ENCODE measurements around the gene TNFSF12.

TNFSF12 gene

GRCh38 chr17:7586673-7587419 is 38.0 kb downstream of the TNFSF12 start:
- DNase-seq = no peak
- TF ChIP-seq EZH2phosphoT487 (IDR thresholded peaks at IDR 0.05; ENCODE audit: low read length) (no peak), EZH2 (optimal IDR thresholded peaks at IDR 0.05; ENCODE audit: low read depth, low read length) (no peak)
- TF ChIP-seq, protein P1, sequence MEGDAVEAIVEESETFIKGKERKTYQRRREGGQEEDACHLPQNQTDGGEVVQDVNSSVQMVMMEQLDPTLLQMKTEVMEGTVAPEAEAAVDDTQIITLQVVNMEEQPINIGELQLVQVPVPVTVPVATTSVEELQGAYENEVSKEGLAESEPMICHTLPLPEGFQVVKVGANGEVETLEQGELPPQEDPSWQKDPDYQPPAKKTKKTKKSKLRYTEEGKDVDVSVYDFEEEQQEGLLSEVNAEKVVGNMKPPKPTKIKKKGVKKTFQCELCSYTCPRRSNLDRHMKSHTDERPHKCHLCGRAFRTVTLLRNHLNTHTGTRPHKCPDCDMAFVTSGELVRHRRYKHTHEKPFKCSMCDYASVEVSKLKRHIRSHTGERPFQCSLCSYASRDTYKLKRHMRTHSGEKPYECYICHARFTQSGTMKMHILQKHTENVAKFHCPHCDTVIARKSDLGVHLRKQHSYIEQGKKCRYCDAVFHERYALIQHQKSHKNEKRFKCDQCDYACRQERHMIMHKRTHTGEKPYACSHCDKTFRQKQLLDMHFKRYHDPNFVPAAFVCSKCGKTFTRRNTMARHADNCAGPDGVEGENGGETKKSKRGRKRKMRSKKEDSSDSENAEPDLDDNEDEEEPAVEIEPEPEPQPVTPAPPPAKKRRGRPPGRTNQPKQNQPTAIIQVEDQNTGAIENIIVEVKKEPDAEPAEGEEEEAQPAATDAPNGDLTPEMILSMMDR (IDR thresholded peaks at IDR 0.05; ENCODE audit: low read length) = no peak

GRCh38 chr17:7587420-7588151 is 38.7 kb downstream of the TNFSF12 start:
- H4K20me1 ChIP-seq (ENCODE audit: insufficient read depth, low read length) = no peaks in the 10 kb centered on the region
- no peaks in the 10 kb centered on the region for H3K9me3 ChIP-seq (replicated peaks; ENCODE audit: insufficient read depth, low read length)
- no peak overlapping the region for H3K9ac ChIP-seq (ENCODE audit: low read length)
- no peak overlapping the region for H3K4me3 ChIP-seq (ENCODE audit: low read length)
- H3F3A ChIP-seq (ENCODE audit: insufficient read depth, low read length) = peaks cover 11% of the 10 kb centered on the region; the same call in 1 of the 2 replicates
- H3K36me3 ChIP-seq (replicated peaks; ENCODE audit: insufficient read depth, low read length) = no peaks in the 10 kb centered on the region
- no peak for DNase-seq
- no peaks in the 10 kb centered on the region for H3K27me3 ChIP-seq (replicated peaks; ENCODE audit: insufficient read depth, low read length)
- no peak overlapping the region for H3K27ac ChIP-seq (ENCODE audit: low read length)
- TF ChIP-seq EZH2 (optimal IDR thresholded peaks at IDR 0.05; ENCODE audit: low read depth, low read length) (no peak), EZH2phosphoT487 (IDR thresholded peaks at IDR 0.05; ENCODE audit: low read length) (no peak)
- TF ChIP-seq, protein P1 (IDR thresholded peaks at IDR 0.05; ENCODE audit: low read length) = no peak
- no peak overlapping the region for H3K4me2 ChIP-seq (ENCODE audit: low read depth, low read length)
- peaks cover 34% of the 10 kb centered on the region for H3K79me2 ChIP-seq (ENCODE audit: low read length)
- H3K4me1 ChIP-seq (ENCODE audit: low read length) = peaks cover 10% of the 10 kb centered on the region
- no peak overlapping the region for H2AFZ ChIP-seq (ENCODE audit: low read length)
- no peaks in the 10 kb centered on the region for H3K9me2 ChIP-seq (replicated peaks; ENCODE audit: insufficient read depth, low read length)

More at GRCh38 chr17:7586673-7587419, 38.0 kb downstream of the TNFSF12 start:
- Histone ChIP-seq H3K4me1 (ENCODE audit: low read length) (peaks cover 11% of the 10 kb centered on the region), H3K9me3 (replicated peaks; ENCODE audit: insufficient read depth, low read length) (no peaks in the 10 kb centered on the region), H3K27me3 (replicated peaks; ENCODE audit: insufficient read depth, low read length) (no peaks in the 10 kb centered on the region), H3K9ac (ENCODE audit: low read length) (no peak overlapping the region), H3K79me2 (ENCODE audit: low read length) (peaks cover 41% of the 10 kb centered on the region), H3K27ac (ENCODE audit: low read length) (no peak overlapping the region), H3F3A (ENCODE audit: insufficient read depth, low read length) (peaks cover 8% of the 10 kb centered on the region; the same call in 1 of the 2 replicates), H4K20me1 (ENCODE audit: insufficient read depth, low read length) (no peaks in the 10 kb centered on the region), H3K4me3 (ENCODE audit: low read length) (no peak overlapping the region), H2AFZ (ENCODE audit: low read length) (no peak overlapping the region), H3K36me3 (replicated peaks; ENCODE audit: insufficient read depth, low read length) (no peaks in the 10 kb centered on the region), H3K4me2 (ENCODE audit: low read depth, low read length) (no peak overlapping the region), H3K9me2 (replicated peaks; ENCODE audit: insufficient read depth, low read length) (no peaks in the 10 kb centered on the region)

- no peak overlapping the region for H3K9ac ChIP-seq (ENCODE audit: low read length)
- no peak for TF ChIP-seq EZH2phosphoT487 (IDR thresholded peaks at IDR 0.05; ENCODE audit: low read length)
- TF ChIP-seq, protein P1 (IDR thresholded peaks at IDR 0.05; ENCODE audit: low read length) = no peak
- no peak for TF ChIP-seq EZH2 (optimal IDR thresholded peaks at IDR 0.05; ENCODE audit: low read depth, low read length)
- no peak overlapping the region for H3K4me3 ChIP-seq (ENCODE audit: low read length)
- H3K27me3 ChIP-seq (replicated peaks; ENCODE audit: insufficient read depth, low read length) = no peaks in the 10 kb centered on the region
- no peak overlapping the region for H2AFZ ChIP-seq (ENCODE audit: low read length)
- no peak overlapping the region for H3K27ac ChIP-seq (ENCODE audit: low read length)
- H3K9me2 ChIP-seq (replicated peaks; ENCODE audit: insufficient read depth, low read length) = no peaks in the 10 kb centered on the region
- H4K20me1 ChIP-seq (ENCODE audit: insufficient read depth, low read length) = no peaks in the 10 kb centered on the region
- H3K79me2 ChIP-seq (ENCODE audit: low read length) = peaks cover 26% of the 10 kb centered on the region
- H3K36me3 ChIP-seq (replicated peaks; ENCODE audit: insufficient read depth, low read length) = no peaks in the 10 kb centered on the region
- no peak for DNase-seq
- 0 out of 2 replicates have a peak, but pooled peaks cover 2% of the 10 kb centered on the region for H3K4me1 ChIP-seq (ENCODE audit: low read length)
- H3F3A ChIP-seq (ENCODE audit: insufficient read depth, low read length) = peaks cover 12% of the 10 kb centered on the region; the same call in 1 of the 2 replicates
- H3K9me3 ChIP-seq (replicated peaks; ENCODE audit: insufficient read depth, low read length) = no peaks in the 10 kb centered on the region
- no peak overlapping the region for H3K4me2 ChIP-seq (ENCODE audit: low read depth, low read length)
These were observed 39.8 kb downstream of the TNFSF12 start for GRCh38 chr17:7588553-7589203.
